NOMO-1 treated with DMSO at 0.1 percent for 48 hours (cell line): Measurements from ENCODE around the gene IQCE.
"Not testable (repeated sequence)": the region's sequence is repeated elsewhere in the genome, so short reads cannot be mapped to it uniquely, and the experiment has no call there.

ENCODE experiments used
- DNase-seq: peaks from one replicate; lab custom pipeline; 2025; ENCODE audit not compliant: unreplicated experiment; lab: John Stamatoyannopoulos, UW

Gene IQCE

GRCh38 chr7:2532199-2532772 lies 26.5 kb upstream of the IQCE start:
- DNase-seq, result not testable (repeated sequence)

- DNase-seq, result not testable (repeated sequence)
Observed at GRCh38 chr7:2532816-2533215, 26.0 kb upstream of the IQCE start.

- DNase-seq, result not testable (repeated sequence)
Observed at GRCh38 chr7:2533566-2533965, 25.2 kb upstream of the IQCE start.

GRCh38 chr7:2534214-2534613 lies 24.6 kb upstream of the IQCE start:
- DNase-seq, result not testable (repeated sequence)

- not testable (repeated sequence) for DNase-seq
Observed at GRCh38 chr7:2535872-2536627, 22.7 kb upstream of the IQCE start.

- DNase-seq, result no peak
Observed at GRCh38 chr7:2537981-2538851, 20.6 kb upstream of the IQCE start.

GRCh38 chr7:2539031-2539911 lies 19.5 kb upstream of the IQCE start:
- no peak for DNase-seq

- no peak for DNase-seq
Observed at GRCh38 chr7:2540133-2540532, 18.6 kb upstream of the IQCE start.

GRCh38 chr7:2540641-2541051 lies 18.1 kb upstream of the IQCE start:
- no peak for DNase-seq

- no peak for DNase-seq
Observed at GRCh38 chr7:2541291-2542010, 17.3 kb upstream of the IQCE start.

GRCh38 chr7:2542011-2542915 lies 16.5 kb upstream of the IQCE start:
- DNase-seq, result no peak

- no peak for DNase-seq
Observed at GRCh38 chr7:2542916-2543871, 15.6 kb upstream of the IQCE start.

GRCh38 chr7:2544541-2545188 lies 14.1 kb upstream of the IQCE start:
- no peak for DNase-seq

- no peak for DNase-seq
Observed at GRCh38 chr7:2545746-2546425, 12.9 kb upstream of the IQCE start.

- no peak for DNase-seq
Observed at GRCh38 chr7:2546776-2547586, 11.8 kb upstream of the IQCE start.

GRCh38 chr7:2551418-2551817 lies 7.4 kb upstream of the IQCE start:
- DNase-seq, result no peak
